SK-N-SH (cell line): ENCODE data around the gene CTXND1. TPM values are rescaled to one million over a fixed set of nuclear protein-coding genes. Genes with fewer than 3 reads are reported as not detected.

Experiments used
- CTCF ChIA-PET: fragments of 300-600, 350-600 bp; formaldehyde crosslinking; extraction: SDS; loops from one replicate; lab custom pipeline; 2021; lab: Yijun Ruan, JAX
- POLR2A ChIA-PET: fragments of 350-600 bp; sonication (Branson Sonifier 250); formaldehyde crosslinking; extraction: SDS; loops from one replicate; lab custom pipeline; 2020; ENCODE audit warnings: antibody characterized with exemption, inconsistent platforms; lab: Yijun Ruan, JAX
- DNase-seq: peaks from one replicate; pipeline ENCODE4 v3.0.0; 2012
- H2AFZ ChIP-seq: fragments of 200-600 bp; sonication (generic); 2 replicates; pipeline ENCODE4 v1.8.1; 2016; ENCODE audit warnings: antibody characterized with exemption, mild to moderate bottlenecking, low read depth
- H3F3A ChIP-seq: fragments of 200-600 bp; sonication (generic); replicated peaks from 2 replicates; pipeline ENCODE3; 2016; ENCODE audit warnings: antibody characterized with exemption, mild to moderate bottlenecking; ENCODE audit not compliant: insufficient read depth
- H3K27ac ChIP-seq, 2 experiments: fragments of 200-500 bp in 1 of 2; fragments of 200-600 bp in 1 of 2; sonication (Bioruptor generic) in 1 of 2; sonication (generic), shearing (Covaris generic) in 1 of 2; 2 replicates each; pipeline versions ENCODE4 v1.5.1 to v1.6.1; 2014 to 2016; ENCODE audit warnings: low read depth in 2 of 2, inconsistent platforms in 1 of 2, low read length in 1 of 2, mild to moderate bottlenecking in 1 of 2, mixed read lengths in 1 of 2
- H3K27me3 ChIP-seq: fragments of 200-600 bp; sonication (generic), shearing (Covaris generic); 2 replicates; pipeline ENCODE4 v1.6.1; 2016; ENCODE audit warnings: mixed run types; ENCODE audit not compliant: insufficient read depth
- H3K36me3 ChIP-seq, 2 experiments: fragments of 200-500 bp in 1 of 2; fragments of 200-600 bp in 1 of 2; sonication (Bioruptor generic) in 1 of 2; sonication (generic) in 1 of 2; replicated peaks in 1 of 2; 2 replicates each; pipeline versions ENCODE3 to v1.5.1; 2014 to 2016; ENCODE audit warnings: low read length in 1 of 2, mild to moderate bottlenecking in 1 of 2; ENCODE audit not compliant: insufficient read depth in 2 of 2, control insufficient read depth in 1 of 2
- H3K4me1 ChIP-seq, 2 experiments: fragments of 200-500 bp in 1 of 2; fragments of 200-600 bp in 1 of 2; sonication (Bioruptor generic) in 1 of 2; sonication (generic), shearing (Covaris generic) in 1 of 2; 2 replicates each; pipeline versions ENCODE4 v1.5.1 to v1.6.1; 2014 to 2016; ENCODE audit warnings: low read depth in 1 of 2, low read length in 1 of 2, mixed run types in 1 of 2; ENCODE audit not compliant: insufficient read depth in 2 of 2, control insufficient read depth in 1 of 2
- H3K4me2 ChIP-seq: fragments of 200-600 bp; sonication (generic), shearing (Covaris generic); 2 replicates; pipeline ENCODE4 v1.6.1; 2017; ENCODE audit warnings: mixed run types
- H3K4me3 ChIP-seq, 2 experiments: fragments of 200-500 bp in 1 of 2; fragments of 200-600 bp in 1 of 2; sonication (Bioruptor generic) in 1 of 2; sonication (generic), shearing (Covaris generic) in 1 of 2; 2 replicates each; pipeline versions ENCODE4 v1.5.1 to v1.8.1; 2014 to 2016; ENCODE audit warnings: low read depth in 2 of 2, inconsistent platforms in 1 of 2, low read length in 1 of 2, mild to moderate bottlenecking in 1 of 2, mixed read lengths in 1 of 2, moderate library complexity in 1 of 2
- H3K79me2 ChIP-seq: fragments of 200-600 bp; sonication (generic); 2 replicates; pipeline ENCODE4 v1.8.1; 2017; ENCODE audit warnings: mild to moderate bottlenecking; ENCODE audit not compliant: insufficient read depth
- H3K9ac ChIP-seq: fragments of 200-600 bp; sonication (generic); 2 replicates; pipeline ENCODE4 v1.6.1; 2017; ENCODE audit warnings: mixed run types
- H3K9me2 ChIP-seq: fragments of 200-600 bp; sonication (generic); 2 replicates; pipeline ENCODE4 v1.6.1; 2017; ENCODE audit warnings: mixed run types
- H3K9me3 ChIP-seq: fragments of 200-600 bp; sonication (generic); 2 replicates; pipeline ENCODE4 v1.6.1; 2017; ENCODE audit warnings: mixed run types, mild to moderate bottlenecking, moderate library complexity
- H4K20me1 ChIP-seq: fragments of 200-600 bp; sonication (generic); 2 replicates; pipeline ENCODE4 v1.6.1; 2017; ENCODE audit warnings: mild to moderate bottlenecking, mixed run types; ENCODE audit not compliant: insufficient read depth
- CHD2 ChIP-seq: fragments of 150-350 bp; IDR thresholded peaks from 2 replicates; pipeline ENCODE4 v1.6.1; 2018; ENCODE audit warnings: low read length; ENCODE audit not compliant: partially characterized antibody
- EZH2phosphoT487 ChIP-seq: fragments of 200-600 bp; sonication (generic); IDR thresholded peaks from 2 replicates; pipeline ENCODE4 v1.6.1; 2017; ENCODE audit warnings: low read depth, mixed run types, mild to moderate bottlenecking, antibody characterized with exemption, moderate library complexity, borderline replicate concordance
- FOSL2 ChIP-seq: IDR thresholded peaks from 2 replicates; pipeline ENCODE4 v1.4.0; 2012; ENCODE audit warnings: low read depth, mild to moderate bottlenecking, moderate library complexity, borderline replicate concordance
- FOXM1 ChIP-seq: IDR thresholded peaks from 2 replicates; pipeline ENCODE4 v1.4.0; 2012; ENCODE audit warnings: low read depth, mild to moderate bottlenecking
- GABPA ChIP-seq: IDR thresholded peaks from 2 replicates; pipeline ENCODE4 v1.4.0; 2012; ENCODE audit warnings: low read depth, mild to moderate bottlenecking
- GATA2 ChIP-seq: sonication (generic); formaldehyde crosslinking; IDR thresholded peaks from 2 replicates; pipeline ENCODE4 v1.5.0; 2020; ENCODE audit warnings: mild to moderate bottlenecking, missing genetic modification reagents
- IRF3 ChIP-seq: fragments of 150-350 bp; IDR thresholded peaks from 2 replicates; pipeline ENCODE4 v1.6.1; 2016; ENCODE audit warnings: mild to moderate bottlenecking, low read depth, low read length
- MEF2A ChIP-seq: IDR thresholded peaks from 2 replicates; pipeline ENCODE4 v1.4.0; 2012; ENCODE audit warnings: low read depth, borderline replicate concordance
- MXI1 ChIP-seq: IDR thresholded peaks from 2 replicates; pipeline ENCODE4 v1.6.1; 2012; ENCODE audit warnings: mild to moderate bottlenecking, low read depth, low read length, improper control_type of control experiment
- POLR2AphosphoS5 ChIP-seq: IDR thresholded peaks from 2 replicates; pipeline ENCODE4 v1.6.1; 2012; ENCODE audit warnings: low read depth, low read length
- RFX5 ChIP-seq: IDR thresholded peaks from 2 replicates; pipeline ENCODE4 v1.6.1; 2012; ENCODE audit warnings: mild to moderate bottlenecking, improper control_type of control experiment, low read length
- RXRA ChIP-seq: IDR thresholded peaks from 2 replicates; pipeline ENCODE4 v1.4.0; 2012; ENCODE audit warnings: low read depth, mild to moderate bottlenecking, borderline replicate concordance
- SIN3A ChIP-seq: IDR thresholded peaks from 2 replicates; pipeline ENCODE4 v1.6.1; 2012; ENCODE audit warnings: low read depth, mild to moderate bottlenecking, low read length, moderate library complexity, borderline replicate concordance
- SMC3 ChIP-seq: IDR thresholded peaks from 2 replicates; pipeline ENCODE4 v1.6.1; 2012; ENCODE audit warnings: low read depth, low read length, improper control_type of control experiment
- TAF1 ChIP-seq: IDR thresholded peaks from 2 replicates; pipeline ENCODE4 v1.6.1; 2012; ENCODE audit warnings: low read depth, mild to moderate bottlenecking, low read length, moderate library complexity, borderline replicate concordance
- TCF12 ChIP-seq: IDR thresholded peaks from 2 replicates; pipeline ENCODE4 v1.4.0; 2012
- USF2 ChIP-seq: fragments of 150-350 bp; IDR thresholded peaks from 2 replicates; pipeline ENCODE4 v1.6.1; 2017; ENCODE audit warnings: antibody characterized with exemption, low read length, low read depth, borderline replicate concordance
- ZBTB33 ChIP-seq: IDR thresholded peaks from 2 replicates; pipeline ENCODE4 v1.4.0; 2012; ENCODE audit warnings: low read depth, borderline replicate concordance
- WGBS: methylation state at CpG from one replicate; pipeline ENCODE4 v1.1.6; 2017; ENCODE audit warnings: low lambda C conversion rate; 5-methylcytosine and 5-hydroxymethylcytosine counted together
- polyA plus RNA-seq, 3 experiments: library from polyadenylated mRNA; depleted of rRNA; stranded (reverse); fragments of >200 nt; gene quantifications; 2 replicates each; pipeline ENCODE4 v1.2.3, GENCODE V29; 2012

The CTXND1 gene
- polyA plus RNA-seq, 1 of the 3 experiments (the other 2 are of a cell fraction): not detected

- Histone ChIP-seq H3K36me3 (peaks cover 4 to 15% of the 10 kb centered on the region in 2 experiments), H3K4me3 (no peak overlapping the region), H3F3A (peaks cover 2% of the 10 kb centered on the region), H4K20me1 (no peaks in the 10 kb centered on the region), H3K4me2 (no peak overlapping the region), H3K79me2 (no peaks in the 10 kb centered on the region), H3K27me3 (no peaks in the 10 kb centered on the region), H3K9me2 (no peaks in the 10 kb centered on the region), H3K4me1 (0 out of 4 replicates have a peak, but pooled peaks cover 0 to 1% of the 10 kb centered on the region in 2 experiments), H3K9me3 (no peaks in the 10 kb centered on the region), H2AFZ (no peak overlapping the region), H3K9ac (no peak overlapping the region), H3K27ac (no peak overlapping the region)
- POLR2A ChIA-PET: no interaction called here
- no peak for DNase-seq
- TF ChIP-seq TAF1: no peak
- no peak for TF ChIP-seq ZBTB33
- TF ChIP-seq TCF12: no peak
- no peak for TF ChIP-seq POLR2AphosphoS5
- TF ChIP-seq GABPA: no peak
- TF ChIP-seq RFX5: no peak
- TF ChIP-seq EZH2phosphoT487: no peak
- no peak for TF ChIP-seq SMC3
- no peak for TF ChIP-seq FOSL2
- no peak for TF ChIP-seq FOXM1
- TF ChIP-seq SIN3A: no peak
- TF ChIP-seq IRF3: no peak
- no peak for TF ChIP-seq USF2
- TF ChIP-seq MEF2A: no peak
- TF ChIP-seq CHD2: no peak
- TF ChIP-seq MXI1: no peak
- TF ChIP-seq RXRA: no peak
- no peak for TF ChIP-seq GATA2 (CRISPR knock-in tag)
- CTCF ChIA-PET: interaction anchor here (1.0 kb wide), 1 partner anchor 80 kb away, joined by 3 read pairs; no protein-coding TSS in a partner anchor
- 84% methylated on average over 5 of the region's 5 CpGs for WGBS
Measured at GRCh38 chr15:80168421-80168820, 83.6 kb downstream of the CTXND1 start.
